NOMO-1 (cell line): ENCODE measurements around the gene TARS3.

Experiments
- DNase-seq, 2 experiments: peaks; one replicate each; lab custom pipeline; 2025; ENCODE audit not compliant: unreplicated experiment in 2 of 2; lab: John Stamatoyannopoulos, UW

Gene TARS3

GRCh38 chr15:101609742-101610610, 114.3 kb downstream of the TARS3 start:
- DNase-seq: no peak

GRCh38 chr15:101608201-101608600, 116.1 kb downstream of the TARS3 start:
- DNase-seq: no peak

GRCh38 chr15:101607108-101607507, 117.2 kb downstream of the TARS3 start:
- DNase-seq: no peak

- no peak for DNase-seq
These were observed 120.0 kb downstream of the TARS3 start for GRCh38 chr15:101604124-101604874.
